Endothelial cell (in vitro differentiated cells): ENCODE data around the gene ALK. TPM values are rescaled to one million over a fixed set of nuclear protein-coding genes. Genes with fewer than 3 reads are reported as not detected.

Source experiments
- DNase-seq: peaks from one replicate; pipeline ENCODE4 v3.0.0; 2021; ENCODE audit warnings: low spot score
- H3K27ac Mint-ChIP-seq: one replicate; pipeline ENCODE4 v1.8.0; 2021; ENCODE audit warnings: mixed read lengths, inconsistent platforms; ENCODE audit not compliant: unreplicated experiment
- H3K27me3 Mint-ChIP-seq: one replicate; pipeline ENCODE4 v1.8.0; 2021; ENCODE audit warnings: mild to moderate bottlenecking, moderate library complexity, mixed read lengths, inconsistent platforms; ENCODE audit not compliant: unreplicated experiment
- H3K36me3 Mint-ChIP-seq: one replicate; pipeline ENCODE4 v1.8.0; 2021; ENCODE audit warnings: mild to moderate bottlenecking, low read depth, mixed read lengths, inconsistent platforms; ENCODE audit not compliant: unreplicated experiment
- H3K4me1 Mint-ChIP-seq: one replicate; pipeline ENCODE4 v1.8.0; 2021; ENCODE audit warnings: mild to moderate bottlenecking, mixed read lengths, inconsistent platforms; ENCODE audit not compliant: unreplicated experiment
- H3K4me3 Mint-ChIP-seq: one replicate; pipeline ENCODE4 v1.8.0; 2021; ENCODE audit warnings: mild to moderate bottlenecking, mixed read lengths, inconsistent platforms; ENCODE audit not compliant: unreplicated experiment
- H3K9me3 Mint-ChIP-seq: one replicate; pipeline ENCODE4 v1.8.0; 2021; ENCODE audit warnings: mixed read lengths, inconsistent platforms; ENCODE audit not compliant: unreplicated experiment
- total RNA-seq: library from RNA; stranded (reverse); fragmentation: NEBNext Ultra II Directional; extraction: Animal tissue kit (Norgen Biotek cat#: 25700); gene quantifications from one replicate; pipeline ENCODE4 v1.2.1, GENCODE V29; 2021; ENCODE audit not compliant: unreplicated experiment
- TF ChIP-seq, protein P1 (sequence below): fragments of 200-600 bp; sonication (generic); IDR thresholded peaks from one replicate; pipeline ENCODE4 v1.5.0; 2021; ENCODE audit warnings: antibody characterized with exemption; ENCODE audit not compliant: unreplicated experiment

ALK gene
- total RNA-seq, 1 donor from 2014 or later: 0.05 TPM

DNA sequence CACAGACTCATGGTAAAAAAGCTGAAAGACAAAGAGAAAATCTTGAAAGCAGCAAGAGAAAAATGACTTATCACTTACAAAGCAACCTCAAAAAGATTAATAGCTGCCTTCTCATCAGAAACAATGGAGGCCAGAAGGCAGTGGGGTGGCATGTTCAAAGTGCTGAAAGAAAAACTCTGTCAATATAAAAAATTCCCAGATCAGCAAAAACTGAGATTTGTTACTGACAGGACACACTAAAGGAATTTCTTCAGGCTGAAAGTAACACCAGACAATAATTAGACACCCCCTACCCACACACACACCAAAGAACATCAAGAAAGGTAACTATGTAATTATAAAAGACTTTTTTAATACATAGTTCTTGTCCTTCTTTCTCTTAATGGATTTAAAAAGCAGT, 495.0 kb downstream of the ALK start:
- Mint-ChIP-seq H3K4me1 (no peaks in the 10 kb centered on the region), H3K4me3 (no peak overlapping the region), H3K36me3 (no peaks in the 10 kb centered on the region), H3K9me3 (no peaks in the 10 kb centered on the region), H3K27ac (no peak overlapping the region), H3K27me3 (no peaks in the 10 kb centered on the region)
- TF ChIP-seq, protein P1, sequence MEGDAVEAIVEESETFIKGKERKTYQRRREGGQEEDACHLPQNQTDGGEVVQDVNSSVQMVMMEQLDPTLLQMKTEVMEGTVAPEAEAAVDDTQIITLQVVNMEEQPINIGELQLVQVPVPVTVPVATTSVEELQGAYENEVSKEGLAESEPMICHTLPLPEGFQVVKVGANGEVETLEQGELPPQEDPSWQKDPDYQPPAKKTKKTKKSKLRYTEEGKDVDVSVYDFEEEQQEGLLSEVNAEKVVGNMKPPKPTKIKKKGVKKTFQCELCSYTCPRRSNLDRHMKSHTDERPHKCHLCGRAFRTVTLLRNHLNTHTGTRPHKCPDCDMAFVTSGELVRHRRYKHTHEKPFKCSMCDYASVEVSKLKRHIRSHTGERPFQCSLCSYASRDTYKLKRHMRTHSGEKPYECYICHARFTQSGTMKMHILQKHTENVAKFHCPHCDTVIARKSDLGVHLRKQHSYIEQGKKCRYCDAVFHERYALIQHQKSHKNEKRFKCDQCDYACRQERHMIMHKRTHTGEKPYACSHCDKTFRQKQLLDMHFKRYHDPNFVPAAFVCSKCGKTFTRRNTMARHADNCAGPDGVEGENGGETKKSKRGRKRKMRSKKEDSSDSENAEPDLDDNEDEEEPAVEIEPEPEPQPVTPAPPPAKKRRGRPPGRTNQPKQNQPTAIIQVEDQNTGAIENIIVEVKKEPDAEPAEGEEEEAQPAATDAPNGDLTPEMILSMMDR: no peak
- no peak for DNase-seq

DNA sequence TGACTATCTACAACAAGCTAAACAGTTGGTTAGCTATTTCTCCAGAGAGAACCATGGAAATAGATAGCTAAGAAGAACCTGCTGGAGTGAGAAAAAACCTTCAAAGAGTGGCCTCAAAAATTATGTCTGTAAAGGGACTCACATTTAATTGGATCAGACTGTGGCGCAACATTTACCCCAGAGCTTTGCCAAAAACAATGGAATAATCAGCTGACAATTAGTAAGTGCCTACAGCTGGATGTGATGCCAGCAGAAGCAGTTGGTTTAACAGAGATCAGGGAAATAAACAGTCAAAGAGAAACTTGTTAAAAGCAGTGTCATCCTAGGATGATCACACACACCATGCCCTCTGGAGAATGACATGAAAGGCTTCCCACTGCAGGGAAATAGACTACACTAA, 495.5 kb downstream of the ALK start:
- TF ChIP-seq, protein P1: no peak

DNA sequence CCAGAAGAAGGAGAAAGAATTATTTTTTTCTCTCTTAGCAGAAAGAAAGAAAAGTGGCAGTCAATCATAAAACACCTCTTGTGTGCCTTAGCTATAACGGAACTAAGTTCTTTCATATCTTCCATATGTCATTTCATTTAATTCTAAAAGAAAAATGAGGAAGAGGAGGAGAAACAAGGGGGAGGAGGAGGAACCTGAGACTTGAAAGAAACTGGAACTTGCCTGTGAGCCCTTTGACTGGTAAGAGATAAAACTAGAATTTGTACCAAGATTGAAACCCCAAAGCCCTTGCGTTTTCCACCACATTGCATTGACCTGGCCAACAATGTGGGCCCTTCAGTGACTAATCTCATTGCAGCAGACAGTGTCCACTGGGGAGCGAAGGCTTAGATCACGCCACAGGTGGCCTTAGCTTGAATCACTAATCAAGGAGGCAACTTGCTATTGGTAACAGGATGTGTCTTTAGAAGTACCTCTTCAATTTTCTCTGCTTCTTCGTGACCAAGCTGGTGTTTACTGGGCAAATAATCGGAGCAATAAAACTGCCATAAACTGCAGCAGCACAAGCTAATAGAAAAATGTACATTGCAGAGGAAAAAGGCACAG, 498.2 kb downstream of the ALK start:
- Mint-ChIP-seq H3K27me3 (no peaks in the 10 kb centered on the region), H3K4me1 (no peaks in the 10 kb centered on the region), H3K9me3 (no peaks in the 10 kb centered on the region), H3K36me3 (no peaks in the 10 kb centered on the region), H3K4me3 (no peak overlapping the region), H3K27ac (no peak overlapping the region)
- TF ChIP-seq, protein P1: no peak
- DNase-seq: no peak

More for the DNA sequence above, 495.5 kb downstream of the ALK start:
- no peaks in the 10 kb centered on the region for H3K36me3 Mint-ChIP-seq
- H3K4me1 Mint-ChIP-seq: no peaks in the 10 kb centered on the region
- DNase-seq: no peak
- no peaks in the 10 kb centered on the region for H3K9me3 Mint-ChIP-seq
- H3K27ac Mint-ChIP-seq: no peak overlapping the region
- no peaks in the 10 kb centered on the region for H3K27me3 Mint-ChIP-seq
- no peak overlapping the region for H3K4me3 Mint-ChIP-seq

DNA sequence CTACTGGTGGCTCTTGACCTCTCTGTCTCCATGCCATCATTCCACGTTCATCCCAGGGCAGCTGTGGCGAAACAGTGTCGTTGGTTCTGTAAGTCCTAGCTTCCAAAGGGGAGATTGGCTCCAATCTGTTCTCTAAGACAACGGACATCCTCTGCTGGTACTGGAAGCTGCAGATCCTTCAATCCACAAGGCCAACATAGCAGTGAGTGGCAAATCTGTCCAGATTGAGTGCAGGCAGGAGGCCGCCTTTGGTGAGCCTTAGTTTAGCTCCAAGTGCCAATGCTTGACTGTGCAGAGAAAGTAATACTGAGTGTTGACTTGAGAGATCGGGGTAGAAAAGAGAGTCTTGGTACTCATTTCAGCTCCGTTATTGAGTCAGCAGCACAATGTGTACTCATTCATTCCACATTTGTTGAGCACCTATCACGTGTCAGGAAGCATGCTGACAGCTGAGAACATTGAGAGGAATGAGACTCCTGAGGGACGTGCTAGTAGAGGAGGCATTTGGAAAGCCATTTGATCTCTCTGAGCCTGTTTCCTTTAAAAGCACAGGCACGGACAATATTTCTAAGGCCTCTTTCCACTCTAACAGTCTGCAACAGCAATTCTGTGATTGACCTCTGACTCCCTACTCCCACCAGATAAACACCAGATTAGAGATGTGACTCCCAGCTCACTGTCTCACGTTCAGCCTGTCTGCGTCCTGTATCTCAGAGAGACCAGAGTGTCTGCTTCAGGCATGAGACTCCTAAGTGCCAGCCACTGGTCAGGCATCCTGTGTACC, 500.2 kb downstream of the ALK start:
- Mint-ChIP-seq H3K9me3 (no peaks in the 10 kb centered on the region), H3K4me3 (no peak overlapping the region), H3K27ac (no peak overlapping the region), H3K27me3 (no peaks in the 10 kb centered on the region), H3K36me3 (no peaks in the 10 kb centered on the region), H3K4me1 (no peaks in the 10 kb centered on the region)
- TF ChIP-seq, protein P1: no peak
- no peak for DNase-seq

DNA sequence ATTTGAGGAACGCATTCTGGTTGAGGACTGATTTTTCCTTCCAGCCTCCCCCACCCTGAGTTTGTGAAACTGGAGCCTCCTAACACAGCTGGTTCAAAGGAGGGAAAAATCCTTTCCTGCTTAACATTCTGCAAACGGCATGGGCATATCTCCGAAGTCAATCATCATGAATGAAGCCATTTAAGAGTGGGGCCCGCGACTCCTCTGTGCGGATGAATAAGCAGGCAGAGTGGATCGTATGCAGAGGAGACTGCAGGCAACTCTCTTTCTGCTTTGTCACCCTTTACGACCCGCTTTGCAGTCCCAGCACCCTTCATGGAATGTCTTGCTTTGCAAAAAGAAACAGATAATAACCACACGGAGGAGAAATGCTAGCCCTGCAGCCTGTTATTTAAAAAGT, 500.9 kb downstream of the ALK start:
- H3K27me3 Mint-ChIP-seq: no peaks in the 10 kb centered on the region

More for the DNA sequence above, 500.9 kb downstream of the ALK start:
- Mint-ChIP-seq H3K9me3 (no peaks in the 10 kb centered on the region), H3K27ac (no peak overlapping the region), H3K36me3 (no peaks in the 10 kb centered on the region), H3K4me3 (no peak overlapping the region), H3K4me1 (no peaks in the 10 kb centered on the region)
- TF ChIP-seq, protein P1: no peak
- no peak for DNase-seq
